GM21576 (cell line): ENCODE data around the gene PLEKHG7.
"Not testable (repeated sequence)": the region's sequence is repeated elsewhere in the genome, so short reads cannot be mapped to it uniquely, and the experiment has no call there.

Experiments
- ATAC-seq: cut with Tn5 transposase; IDR thresholded peaks from one replicate; pipeline ENCODE4 v1.9.1; 2021; ENCODE audit warnings: mild to moderate bottlenecking, moderate library complexity; ENCODE audit not compliant: unreplicated experiment

The PLEKHG7 gene

GRCh38 chr12:92745856-92746550, 43.2 kb downstream of the PLEKHG7 start:
- ATAC-seq = no peak

- no peak for ATAC-seq
Observed at GRCh38 chr12:92747151-92747550, 44.4 kb downstream of the PLEKHG7 start.

DNA sequence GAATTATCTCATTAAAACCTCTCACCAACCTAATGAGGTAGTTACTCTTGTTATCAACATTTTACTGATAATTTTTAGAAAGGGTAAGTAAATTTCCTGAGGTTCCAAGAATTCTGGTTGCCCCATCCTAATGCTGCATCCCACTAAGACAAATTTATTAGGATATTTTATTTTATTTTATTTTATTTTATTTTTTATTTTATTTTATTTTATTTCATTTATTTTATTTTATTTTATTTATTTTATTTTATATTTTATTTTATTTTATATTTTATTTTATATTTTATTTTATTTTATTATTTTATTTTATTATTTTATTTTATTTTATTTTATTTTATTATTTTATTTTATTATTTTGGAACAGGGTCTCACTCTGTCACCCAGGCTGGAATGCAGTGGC, 46.9 kb downstream of the PLEKHG7 start:
- ATAC-seq = not testable (repeated sequence)

GRCh38 chr12:92753976-92754885, 51.4 kb downstream of the PLEKHG7 start:
- no peak for ATAC-seq

GRCh38 chr12:92756898-92757596, 54.3 kb downstream of the PLEKHG7 start:
- no peak for ATAC-seq

DNA sequence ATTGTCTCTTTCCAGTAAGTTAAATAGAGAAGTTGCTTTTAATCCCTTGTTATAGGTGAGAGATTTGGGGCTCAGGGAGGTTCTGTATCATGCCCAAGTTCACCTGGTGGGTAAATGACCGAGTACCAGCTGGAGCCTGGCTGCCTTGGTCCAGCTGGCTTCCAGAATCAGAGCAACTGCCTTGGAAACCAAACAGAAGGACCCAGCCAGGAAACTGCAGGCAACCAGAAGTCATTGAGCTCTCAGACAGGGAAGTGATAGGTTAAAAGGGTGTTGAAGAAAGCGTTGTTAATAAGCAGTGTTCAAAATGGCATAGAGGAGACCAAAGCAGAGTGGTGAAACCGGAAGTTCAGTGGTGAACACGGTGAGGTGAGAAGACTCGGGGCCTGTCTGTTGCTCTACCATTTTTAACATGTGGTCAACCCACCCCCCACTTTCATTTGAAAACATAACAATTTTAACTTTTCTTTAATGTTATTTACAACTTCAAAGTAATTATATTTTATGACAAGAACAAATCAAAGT, 54.9 kb downstream of the PLEKHG7 start:
- ATAC-seq = no peak

GRCh38 chr12:92759634-92760268, 57.0 kb downstream of the PLEKHG7 start:
- no peak for ATAC-seq

- ATAC-seq = no peak
Observed at GRCh38 chr12:92762773-92763172, 60.0 kb downstream of the PLEKHG7 start.

- ATAC-seq = no peak
Observed at GRCh38 chr12:92764831-92765230, 62.0 kb downstream of the PLEKHG7 start.

DNA sequence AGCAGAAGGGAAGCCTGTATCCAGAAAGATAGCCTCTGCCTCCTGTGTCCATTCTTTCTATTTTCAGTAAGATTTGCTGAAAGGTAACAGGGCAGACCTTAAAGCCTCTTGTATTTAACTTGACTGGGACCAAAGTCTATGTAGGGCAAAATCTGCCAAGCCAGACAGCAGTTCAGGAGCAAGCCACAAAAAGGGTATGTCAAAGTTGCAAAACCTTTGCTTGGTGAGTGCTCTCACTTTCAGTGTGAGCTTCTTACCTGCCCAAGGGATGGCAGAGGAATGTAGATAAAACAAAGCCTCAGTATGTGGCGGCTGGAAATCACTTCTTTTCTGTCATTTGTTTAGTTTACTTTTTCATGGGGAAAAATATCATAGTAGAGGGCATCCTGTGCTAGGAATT, 63.1 kb downstream of the PLEKHG7 start:
- ATAC-seq = no peak

DNA sequence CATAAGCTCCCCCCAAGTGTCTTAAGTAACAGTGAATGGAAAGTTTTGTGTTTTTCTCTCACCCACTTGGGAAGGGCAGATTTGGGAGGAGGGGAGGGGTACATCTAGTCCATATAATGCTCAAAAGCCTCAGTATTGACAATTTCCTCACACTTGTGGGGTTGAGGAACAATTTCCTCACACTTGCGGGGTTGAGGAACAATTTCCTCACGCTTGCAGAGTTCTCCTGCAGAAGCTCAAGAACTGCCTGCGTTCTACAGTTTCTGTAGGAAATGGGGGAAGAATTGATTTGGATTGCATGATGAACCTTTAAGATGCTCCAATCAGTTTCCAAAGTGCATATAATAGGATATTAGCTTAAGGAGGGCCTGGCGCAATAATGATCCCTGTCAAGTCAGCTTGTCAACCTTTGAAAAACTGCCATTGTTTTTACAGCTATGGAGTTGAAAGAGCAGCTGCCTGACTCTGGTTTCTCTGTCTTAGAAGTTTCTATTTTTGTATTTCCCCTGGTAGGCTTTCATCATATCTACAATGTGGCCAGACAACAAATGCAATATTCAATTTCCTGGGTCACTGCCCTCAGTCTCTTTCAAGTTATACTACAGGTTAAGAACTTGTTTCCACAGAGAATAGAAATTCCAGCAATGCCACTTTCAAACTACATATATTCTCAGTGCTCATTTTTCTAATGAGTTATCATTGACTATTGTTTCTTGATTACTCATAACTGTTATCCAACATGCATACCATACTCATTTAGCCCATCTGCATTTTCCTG, 66.5 kb downstream of the PLEKHG7 start:
- ATAC-seq = peak; percentile 92

DNA sequence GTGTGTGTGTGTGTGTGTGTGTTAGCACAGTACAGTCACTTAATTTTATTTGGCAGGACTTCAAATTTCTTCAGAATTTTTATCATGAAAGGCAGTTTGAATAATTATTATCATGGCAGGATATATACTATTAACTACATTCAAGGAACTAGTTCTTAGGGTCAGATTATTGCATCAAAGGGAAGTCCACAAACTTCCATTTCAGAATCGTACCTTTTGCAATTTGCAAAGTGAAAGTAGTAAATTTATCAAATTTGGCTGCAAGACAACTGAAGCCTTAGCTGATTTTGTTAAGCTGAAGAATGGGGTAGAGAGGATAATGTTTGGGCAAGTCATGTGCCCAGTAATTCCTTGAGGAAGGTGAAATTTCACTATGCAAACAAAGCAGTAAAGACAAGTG, 68.2 kb downstream of the PLEKHG7 start:
- ATAC-seq = no peak

DNA sequence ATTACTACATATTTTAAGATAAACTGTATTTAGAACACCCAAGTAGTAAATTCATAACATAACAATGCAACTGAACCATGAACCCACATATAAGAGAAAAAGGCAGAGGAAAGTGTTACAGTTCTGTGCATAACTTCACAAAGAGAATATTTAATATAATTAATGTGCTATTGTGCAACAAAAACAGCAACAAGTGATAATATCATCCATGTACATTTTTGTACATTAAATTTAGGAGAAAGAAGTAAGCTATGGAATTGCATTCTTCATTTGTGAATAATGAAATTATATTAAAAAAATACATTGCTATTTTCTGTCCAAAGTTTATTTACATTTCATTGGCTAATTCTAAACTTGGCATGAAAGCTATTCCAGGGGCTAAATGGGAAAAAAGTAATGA, 72.6 kb downstream of the PLEKHG7 start:
- no peak for ATAC-seq

GRCh38 chr12:92778525-92778924, 75.7 kb downstream of the PLEKHG7 start:
- ATAC-seq = no peak

- no peak for ATAC-seq
Observed at GRCh38 chr12:92779902-92780301, 77.1 kb downstream of the PLEKHG7 start.

- ATAC-seq = no peak
Observed at GRCh38 chr12:92784356-92784755, 81.6 kb downstream of the PLEKHG7 start.

GRCh38 chr12:92784797-92785562, 82.2 kb downstream of the PLEKHG7 start:
- peak; percentile 97 for ATAC-seq

DNA sequence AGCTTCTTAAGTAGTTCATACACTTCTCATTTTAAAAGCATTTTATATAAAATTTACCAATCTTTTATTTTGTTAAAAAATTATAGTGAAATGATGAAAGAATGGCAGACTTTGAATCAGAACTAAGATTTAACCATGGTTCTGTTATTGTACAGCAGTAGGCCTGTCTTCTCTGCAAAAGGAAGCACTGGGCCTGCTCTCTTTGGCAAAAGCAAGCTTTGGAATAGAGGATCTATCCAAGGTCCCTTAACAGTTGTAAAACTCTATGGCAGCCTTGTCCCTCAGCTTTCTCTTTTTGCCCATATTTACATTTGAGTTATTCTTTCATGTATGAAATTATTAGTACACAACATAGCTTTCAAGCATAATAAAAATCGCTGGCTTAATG, 82.8 kb downstream of the PLEKHG7 start:
- no peak for ATAC-seq

DNA sequence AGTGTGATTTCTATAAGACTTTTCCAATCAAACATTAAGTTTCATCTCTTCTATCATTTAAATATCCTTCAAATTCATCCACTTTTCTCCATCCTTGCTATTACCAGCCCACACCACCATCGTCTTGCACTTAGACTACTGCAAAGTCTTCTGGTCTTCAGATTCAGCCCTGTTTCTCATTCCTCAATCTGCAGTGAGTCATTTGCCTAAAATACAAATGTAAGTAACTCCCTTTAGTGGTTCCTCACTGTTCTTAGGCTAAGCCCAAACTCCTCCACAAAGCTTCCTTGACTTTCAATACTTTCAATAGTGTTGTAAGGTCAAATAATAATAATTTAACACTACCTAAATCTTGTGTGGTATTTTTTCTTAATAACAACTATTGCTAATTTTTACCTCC, 83.3 kb downstream of the PLEKHG7 start:
- no peak for ATAC-seq
